HG02623 (cell line): ENCODE measurements around the gene FCRL4.
A peak's percentile ranks its signal among the peaks of the same experiment; 100 is the strongest.

Experiments
- ATAC-seq: cut with Tn5 transposase; IDR thresholded peaks from one replicate; pipeline ENCODE4 v1.9.1; 2021; ENCODE audit warnings: moderate library complexity; ENCODE audit not compliant: unreplicated experiment

FCRL4 gene

GRCh38 chr1:157597959-157598667, at the start of gene FCRL4:
Gene FCRL4, minus strand, starts transcription at chr1:157598085. Its CDS starts 141 bp downstream, at chr1:157597944.
- ATAC-seq: peak; percentile 43

GRCh38 chr1:157646144-157646543, 48.3 kb upstream of the FCRL4 start:
- no peak for ATAC-seq

GRCh38 chr1:157641177-157641576, 43.3 kb upstream of the FCRL4 start:
- ATAC-seq: no peak

- no peak for ATAC-seq
Observed at GRCh38 chr1:157639800-157640199, 41.9 kb upstream of the FCRL4 start.

- no peak for ATAC-seq
Observed at GRCh38 chr1:157628773-157629172, 30.9 kb upstream of the FCRL4 start.

- ATAC-seq: no peak
Observed at GRCh38 chr1:157626099-157626498, 28.2 kb upstream of the FCRL4 start.

- ATAC-seq: no peak
Observed at GRCh38 chr1:157624471-157624870, 26.6 kb upstream of the FCRL4 start.

GRCh38 chr1:157622471-157622870, 24.6 kb upstream of the FCRL4 start:
- ATAC-seq: no peak

- no peak for ATAC-seq
Observed at GRCh38 chr1:157618190-157618589, 20.3 kb upstream of the FCRL4 start.

- no peak for ATAC-seq
Observed at GRCh38 chr1:157600236-157600635, 2.4 kb upstream of the FCRL4 start.

GRCh38 chr1:157596384-157596783, 1.5 kb downstream of the FCRL4 start:
- ATAC-seq: peak; percentile 49

- ATAC-seq: peak; percentile 50
Observed at GRCh38 chr1:157595356-157595755, 2.5 kb downstream of the FCRL4 start.

- no peak for ATAC-seq
Observed at GRCh38 chr1:157585984-157586383, 11.9 kb downstream of the FCRL4 start.

- ATAC-seq: no peak
Observed at GRCh38 chr1:157584503-157584902, 13.4 kb downstream of the FCRL4 start.

GRCh38 chr1:157580828-157581210, 17.1 kb downstream of the FCRL4 start:
- ATAC-seq: no peak

- ATAC-seq: no peak
Observed at GRCh38 chr1:157580179-157580827, 17.6 kb downstream of the FCRL4 start.

- ATAC-seq: no peak
Observed at GRCh38 chr1:157577420-157577819, 20.5 kb downstream of the FCRL4 start.

- ATAC-seq: no peak
Observed at GRCh38 chr1:157575744-157576143, 22.1 kb downstream of the FCRL4 start.

GRCh38 chr1:157574836-157575235, 23.0 kb downstream of the FCRL4 start:
- ATAC-seq: no peak

- ATAC-seq: no peak
Observed at GRCh38 chr1:157566484-157567300, 31.2 kb downstream of the FCRL4 start.

GRCh38 chr1:157562515-157562914, 35.4 kb downstream of the FCRL4 start:
- ATAC-seq: peak; percentile 70

GRCh38 chr1:157558119-157558518, 39.8 kb downstream of the FCRL4 start:
- no peak for ATAC-seq
